T-helper 9 cell (primary cell): Measurements from ENCODE around the gene GUCA1A.

Source experiments
- DNase-seq: peaks from one replicate; pipeline ENCODE4 v3.0.0-alpha.2; 2020
- total RNA-seq, 2 donors: gene quantifications; one replicate each; lab custom pipeline; 2026; lab: John Stamatoyannopoulos, UW

Gene GUCA1A
- 0 reads per million in 2 donors for total RNA-seq

DNA sequence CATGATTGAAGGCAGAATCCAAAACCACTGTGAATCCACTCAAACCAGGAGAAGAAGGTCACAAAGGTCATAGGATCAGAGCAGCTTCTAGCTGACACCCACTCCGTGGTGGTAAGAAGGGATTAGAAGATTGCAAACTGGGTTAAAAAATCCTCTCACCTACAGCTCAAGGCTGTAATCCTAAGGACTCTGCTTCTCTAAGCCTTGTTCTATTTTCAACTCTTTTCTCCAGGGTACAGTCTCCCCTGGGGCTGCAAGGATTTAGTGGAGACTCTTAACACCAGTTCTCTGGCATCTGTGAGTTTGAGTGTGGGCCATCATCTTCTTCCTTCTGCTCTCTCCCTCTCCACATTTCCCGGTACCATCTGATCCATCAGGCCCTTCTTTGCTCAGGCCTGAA lies at the start of gene GUCA1A:
Gene GUCA1A (plus strand): TSS at position 264 of the 400 bp plus-strand sequence. CDS start 250 bp downstream, outside the sequence.
- no peak for DNase-seq

- DNase-seq: no peak
These were observed 49.6 kb upstream of the GUCA1A start for GRCh38 chr6:42123379-42124103.

GRCh38 chr6:42124223-42124836 lies 48.8 kb upstream of the GUCA1A start:
- DNase-seq: no peak

GRCh38 chr6:42125231-42125630 lies 47.9 kb upstream of the GUCA1A start:
- DNase-seq: no peak

DNA sequence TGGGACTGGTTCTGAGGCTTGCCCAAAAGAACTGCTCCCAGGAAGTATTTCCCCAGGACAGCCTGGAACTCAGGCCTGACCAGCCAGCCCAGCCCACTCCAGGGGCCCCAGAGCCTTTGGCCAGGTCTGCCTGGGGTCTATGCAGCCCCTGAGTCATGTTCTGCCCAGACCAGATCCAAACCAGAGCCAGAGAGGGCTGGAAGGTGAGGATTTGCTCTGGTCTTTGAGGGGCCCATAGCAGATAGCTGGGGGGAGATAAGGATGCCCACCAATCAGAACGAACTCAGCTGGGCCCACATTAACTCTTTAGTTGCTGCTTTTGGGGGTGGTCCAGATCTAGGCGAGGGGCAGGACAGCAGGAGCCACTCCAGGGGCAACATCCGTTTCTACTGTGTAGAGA lies 47.5 kb upstream of the GUCA1A start:
- DNase-seq: no peak

- DNase-seq: no peak
These were observed 44.5 kb upstream of the GUCA1A start for GRCh38 chr6:42128460-42129359.

GRCh38 chr6:42129360-42129676 lies 43.8 kb upstream of the GUCA1A start:
- DNase-seq: no peak

DNA sequence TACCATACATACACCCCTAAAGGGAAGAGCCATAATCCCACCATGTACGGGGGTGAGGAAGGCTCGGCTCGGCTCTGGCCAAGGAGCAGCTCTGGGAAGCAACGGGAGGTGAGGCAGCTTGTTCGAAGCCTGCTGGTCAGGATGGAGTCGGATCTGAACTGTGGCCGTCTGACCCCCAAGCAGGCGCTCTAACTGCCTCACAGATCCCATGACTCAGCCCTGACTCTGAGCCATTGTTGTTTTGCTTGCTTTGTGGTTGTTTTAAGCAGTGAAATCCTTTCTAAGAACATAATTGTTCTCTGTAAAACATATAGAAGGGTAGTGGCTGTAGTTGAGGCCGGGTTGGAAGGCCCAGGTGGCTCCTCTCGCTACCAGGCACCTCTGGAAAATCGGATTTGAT lies 41.6 kb upstream of the GUCA1A start:
- no peak for DNase-seq

- no peak for DNase-seq
These were observed 39.2 kb upstream of the GUCA1A start for GRCh38 chr6:42133926-42134325.

DNA sequence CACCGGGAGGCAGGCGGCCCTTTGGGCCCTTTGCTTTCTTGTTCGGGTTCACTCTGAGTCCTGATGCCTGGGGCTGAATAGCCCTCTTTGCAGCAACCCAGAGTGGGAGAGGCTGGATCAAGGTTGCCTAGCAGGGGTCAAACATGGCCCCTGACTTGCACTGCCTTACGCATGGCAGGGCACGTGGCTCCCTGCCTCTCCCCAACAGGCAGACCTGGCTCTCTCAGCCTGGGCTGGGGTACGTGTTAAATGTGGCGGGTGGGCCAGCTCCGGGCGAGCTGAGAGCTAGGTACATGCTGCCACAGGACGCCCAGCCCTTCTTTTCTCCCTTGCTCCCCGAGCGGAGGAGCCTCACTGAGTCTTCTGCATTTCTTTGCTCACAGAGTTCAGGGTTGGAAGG lies 38.0 kb upstream of the GUCA1A start:
- no peak for DNase-seq

- DNase-seq: no peak
These were observed 37.4 kb upstream of the GUCA1A start for GRCh38 chr6:42135722-42136121.

- no peak for DNase-seq
These were observed 36.5 kb upstream of the GUCA1A start for GRCh38 chr6:42136508-42137193.

GRCh38 chr6:42137194-42137753 lies 35.9 kb upstream of the GUCA1A start:
- no peak for DNase-seq

GRCh38 chr6:42138190-42138589 lies 35.0 kb upstream of the GUCA1A start:
- DNase-seq: no peak

DNA sequence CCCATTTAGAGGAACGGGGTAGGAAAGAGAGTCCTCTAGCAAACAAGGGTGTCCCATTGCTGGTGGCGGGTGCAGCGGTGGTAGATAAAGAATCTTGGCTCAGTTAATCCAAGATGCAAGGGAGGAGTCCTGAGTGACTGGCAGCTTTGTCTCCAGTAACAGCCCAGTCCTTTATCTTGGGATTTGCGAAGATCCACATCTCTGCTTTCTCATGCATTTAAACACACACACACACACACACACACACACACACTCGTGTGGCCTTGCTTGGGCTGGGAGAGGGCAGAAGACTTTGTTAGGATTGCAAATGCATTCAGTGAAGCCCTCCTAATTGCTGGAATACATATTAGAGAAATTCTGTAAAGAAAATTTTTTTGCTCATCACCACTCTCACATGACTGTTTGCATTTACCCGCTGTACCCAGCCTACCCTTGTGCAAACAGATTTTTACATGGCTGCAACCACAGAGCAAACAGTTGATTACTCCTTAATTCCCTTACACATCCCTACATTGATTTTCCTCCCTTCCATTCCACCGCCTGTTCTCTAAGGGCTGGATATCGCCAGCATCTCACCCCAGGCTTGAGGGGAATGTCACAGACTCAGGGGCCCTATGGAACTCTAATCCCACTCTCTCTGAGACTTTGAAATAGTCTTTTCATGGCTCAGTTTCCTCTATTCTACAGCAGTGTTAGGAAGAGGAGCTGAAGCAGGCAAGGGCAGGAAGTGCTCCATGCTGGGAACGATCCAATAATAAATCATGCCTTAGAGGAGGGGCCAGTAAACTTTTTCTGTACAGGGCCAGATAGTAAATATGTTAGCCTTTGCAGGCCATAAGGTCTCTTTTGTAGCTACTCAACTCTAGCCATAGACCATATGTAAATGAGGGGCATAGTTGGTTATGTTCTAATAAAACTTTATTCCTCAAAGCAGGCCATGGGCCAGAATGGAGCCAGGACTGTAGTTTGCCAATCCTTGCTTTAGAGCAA lies 34.2 kb upstream of the GUCA1A start:
- no peak for DNase-seq

GRCh38 chr6:42140032-42140431 lies 33.1 kb upstream of the GUCA1A start:
- no peak for DNase-seq

GRCh38 chr6:42140756-42141602 lies 32.2 kb upstream of the GUCA1A start:
- no peak for DNase-seq

GRCh38 chr6:42141603-42142117 lies 31.5 kb upstream of the GUCA1A start:
- DNase-seq: no peak

- no peak for DNase-seq
These were observed 30.9 kb upstream of the GUCA1A start, which contains the start of gene C6orf132 for GRCh38 chr6:42142118-42142835. C6orf132 (minus strand) TSS chr6:42142620; CDS start chr6:42142444, 176 bp downstream.
